GM12878 (cell line): ENCODE results near the gene FBXO21. TPM values are rescaled to one million over a fixed set of nuclear protein-coding genes. Genes with fewer than 3 reads are reported as not detected.

Source experiments
- CREB1 ChIP-seq: IDR thresholded peaks from 2 replicates; pipeline ENCODE4 v1.6.1; 2012; ENCODE audit warnings: low read depth, mild to moderate bottlenecking, inconsistent platforms
- EED ChIP-seq: sonication (generic); IDR thresholded peaks from 2 replicates; pipeline ENCODE4 v1.6.1; 2016; ENCODE audit warnings: antibody characterized with exemption, low read depth
- KAT2A ChIP-seq: conservative IDR thresholded peaks from 2 replicates; pipeline ENCODE4 v1.6.1; 2011; ENCODE audit warnings: low read depth, low read length; ENCODE audit not compliant: control insufficient read depth
- MTA2 ChIP-seq: fragments of 450-650 bp; IDR thresholded peaks from 2 replicates; pipeline ENCODE4 v1.6.1; 2016; ENCODE audit warnings: low read depth, mild to moderate bottlenecking, moderate library complexity
- NFXL1 ChIP-seq: fragments of 450-650 bp; IDR thresholded peaks from 2 replicates; pipeline ENCODE4 v1.6.1; 2017; ENCODE audit warnings: antibody characterized with exemption, mild to moderate bottlenecking, borderline replicate concordance
- RAD21 ChIP-seq: IDR thresholded peaks from 2 replicates; pipeline ENCODE4 v1.6.1; 2011; ENCODE audit warnings: mild to moderate bottlenecking, low read depth, low read length, moderate library complexity; ENCODE audit not compliant: insufficient read depth
- RAD51 ChIP-seq: fragments of 450-650 bp; IDR thresholded peaks from 2 replicates; pipeline ENCODE4 v1.6.1; 2016; ENCODE audit warnings: moderate library complexity, mild to moderate bottlenecking, inconsistent platforms
- SMAD1 ChIP-seq: fragments of 450-650 bp; IDR thresholded peaks from 2 replicates; pipeline ENCODE4 v1.6.1; 2018; ENCODE audit warnings: mild to moderate bottlenecking, low read depth; ENCODE audit not compliant: partially characterized antibody
- SMC3 ChIP-seq: IDR thresholded peaks from 2 replicates; pipeline ENCODE4 v1.6.1; 2011; ENCODE audit warnings: low read length, improper control_type of control experiment, borderline replicate concordance
- USF2 ChIP-seq: IDR thresholded peaks from 2 replicates; pipeline ENCODE4 v1.6.1; 2011; ENCODE audit warnings: low read depth, low read length, improper control_type of control experiment, borderline replicate concordance
- ZSCAN29 ChIP-seq: fragments of 450-650 bp; IDR thresholded peaks from 2 replicates; pipeline ENCODE4 v1.6.1; 2017; ENCODE audit warnings: mild to moderate bottlenecking, moderate library complexity
- polyA plus RNA-seq, 11 experiments: library from polyadenylated mRNA; depleted of rRNA in 4 of 11; unstranded in 6 of 11; stranded (reverse) in 5 of 11; fragments of >200 nt; fragmentation: Nextera tagmentation in 4 of 11; fragmentation: Illumina TruSeq in 1 of 11; extraction: Ambion mirVana in 4 of 11; extraction: Trizol in 1 of 11; gene quantifications; 1 replicate in 1 of 11; 2 replicates in 10 of 11; pipeline versions ENCODE4 v1.2.1 to v1.2.3, GENCODE V29; 2011 to 2016; ENCODE audit warnings: inconsistent platforms in 2 of 11, missing spikeins in 2 of 11, low read depth in 1 of 11
- total RNA-seq, 4 experiments: library from RNA; depleted of rRNA in 3 of 4; stranded (reverse); fragments of >200 nt in 3 of 4; fragmentation: Illumina TruSeq in 1 of 4; extraction: Trizol in 1 of 4; gene quantifications; 2 replicates each; pipeline versions ENCODE4 v1.2.1 to v1.2.3, GENCODE V29; 2013 to 2021
- TF ChIP-seq, protein P1 (sequence below): fragments of 450-650 bp; conservative IDR thresholded peaks from 2 replicates; pipeline ENCODE4 v1.6.1; 2017; ENCODE audit warnings: mild to moderate bottlenecking, moderate library complexity
- TF ChIP-seq, protein P2 (sequence below): fragments of 450-650 bp; IDR thresholded peaks from 2 replicates; pipeline ENCODE4 v1.6.1; 2016; ENCODE audit warnings: mild to moderate bottlenecking

Gene FBXO21
- total and polyA plus RNA-seq, 10 of the 15 experiments (the other 5 are each of a cell fraction or from before 2014, with no cell fraction given): 5.5 to 32.6 (median 18.9) TPM

- no peak for TF ChIP-seq USF2
- peak; percentile 45; the same call in 1 of the 2 replicates for TF ChIP-seq SMC3
- no peak for TF ChIP-seq EED
- TF ChIP-seq SMAD1: no peak
- no peak for TF ChIP-seq NFXL1
- TF ChIP-seq, protein P1, sequence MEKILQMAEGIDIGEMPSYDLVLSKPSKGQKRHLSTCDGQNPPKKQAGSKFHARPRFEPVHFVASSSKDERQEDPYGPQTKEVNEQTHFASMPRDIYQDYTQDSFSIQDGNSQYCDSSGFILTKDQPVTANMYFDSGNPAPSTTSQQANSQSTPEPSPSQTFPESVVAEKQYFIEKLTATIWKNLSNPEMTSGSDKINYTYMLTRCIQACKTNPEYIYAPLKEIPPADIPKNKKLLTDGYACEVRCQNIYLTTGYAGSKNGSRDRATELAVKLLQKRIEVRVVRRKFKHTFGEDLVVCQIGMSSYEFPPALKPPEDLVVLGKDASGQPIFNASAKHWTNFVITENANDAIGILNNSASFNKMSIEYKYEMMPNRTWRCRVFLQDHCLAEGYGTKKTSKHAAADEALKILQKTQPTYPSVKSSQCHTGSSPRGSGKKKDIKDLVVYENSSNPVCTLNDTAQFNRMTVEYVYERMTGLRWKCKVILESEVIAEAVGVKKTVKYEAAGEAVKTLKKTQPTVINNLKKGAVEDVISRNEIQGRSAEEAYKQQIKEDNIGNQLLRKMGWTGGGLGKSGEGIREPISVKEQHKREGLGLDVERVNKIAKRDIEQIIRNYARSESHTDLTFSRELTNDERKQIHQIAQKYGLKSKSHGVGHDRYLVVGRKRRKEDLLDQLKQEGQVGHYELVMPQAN: no peak
- TF ChIP-seq RAD21: peak; percentile 60
- no peak for TF ChIP-seq CREB1
- TF ChIP-seq, protein P2, sequence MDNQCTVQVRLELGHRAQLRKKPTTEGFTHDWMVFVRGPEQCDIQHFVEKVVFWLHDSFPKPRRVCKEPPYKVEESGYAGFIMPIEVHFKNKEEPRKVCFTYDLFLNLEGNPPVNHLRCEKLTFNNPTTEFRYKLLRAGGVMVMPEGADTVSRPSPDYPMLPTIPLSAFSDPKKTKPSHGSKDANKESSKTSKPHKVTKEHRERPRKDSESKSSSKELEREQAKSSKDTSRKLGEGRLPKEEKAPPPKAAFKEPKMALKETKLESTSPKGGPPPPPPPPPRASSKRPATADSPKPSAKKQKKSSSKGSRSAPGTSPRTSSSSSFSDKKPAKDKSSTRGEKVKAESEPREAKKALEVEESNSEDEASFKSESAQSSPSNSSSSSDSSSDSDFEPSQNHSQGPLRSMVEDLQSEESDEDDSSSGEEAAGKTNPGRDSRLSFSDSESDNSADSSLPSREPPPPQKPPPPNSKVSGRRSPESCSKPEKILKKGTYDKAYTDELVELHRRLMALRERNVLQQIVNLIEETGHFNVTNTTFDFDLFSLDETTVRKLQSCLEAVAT: no peak
- TF ChIP-seq KAT2A: no peak
- no peak for TF ChIP-seq ZSCAN29
- no peak for TF ChIP-seq MTA2
- no peak for TF ChIP-seq RAD51
Measured at GRCh38 chr12:117236456-117237001, 46.3 kb upstream of the FBXO21 start (continued).
